IPS-NIHi11 (cell line): ENCODE measurements around the gene ZNF776.
A peak's percentile ranks its signal among the peaks of the same experiment; 100 is the strongest.
"Not testable (repeated sequence)": the region's sequence is repeated elsewhere in the genome, so short reads cannot be mapped to it uniquely, and the experiment has no call there.

Source experiments
- DNase-seq: peaks from one replicate; pipeline ENCODE4 v3.0.0; 2012; ENCODE audit warnings: mixed read lengths, low spot score

Gene ZNF776

DNA sequence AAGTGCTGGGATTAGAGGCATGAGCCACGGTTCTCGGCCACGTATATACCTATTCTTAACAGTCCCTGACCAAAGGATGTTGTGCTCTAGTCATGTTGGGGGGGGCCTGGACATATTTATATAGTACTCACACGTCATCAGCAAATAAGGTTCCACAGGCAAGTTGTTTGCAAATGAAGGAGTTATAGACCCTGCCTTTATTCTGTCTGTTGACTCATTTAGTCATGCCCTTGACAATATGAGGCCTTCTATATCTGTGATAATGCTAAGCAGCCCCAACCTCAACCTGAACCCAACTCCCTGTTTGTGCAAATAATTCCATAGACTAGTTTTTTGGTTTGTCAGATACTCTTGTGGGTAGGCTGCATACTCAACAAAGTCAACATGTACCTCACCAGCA, 31.7 kb downstream of the ZNF776 start:
- no peak for DNase-seq

- DNase-seq: no peak
Observed at GRCh38 chr19:57779220-57779845, 32.7 kb downstream of the ZNF776 start.

DNA sequence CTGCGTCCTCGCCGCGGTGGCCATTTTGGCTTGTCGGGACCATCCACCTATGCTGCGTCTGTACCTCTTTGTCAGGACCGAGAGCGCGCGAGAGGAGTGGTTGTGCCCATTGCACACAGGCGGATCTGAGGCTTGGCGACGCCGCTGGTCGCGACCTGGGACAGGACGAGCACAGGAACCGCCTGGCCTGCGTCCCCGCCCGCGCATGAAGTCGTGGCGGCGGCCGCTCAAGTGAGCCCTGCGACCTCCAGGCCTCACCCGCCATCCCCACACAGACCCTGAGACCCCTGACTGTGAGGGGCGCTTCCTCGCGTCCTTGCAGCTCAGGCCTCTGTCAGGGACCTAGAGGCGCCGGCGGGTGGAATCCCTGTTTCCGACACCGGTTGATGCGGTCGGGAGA, 39.7 kb downstream of the ZNF776 start:
- peak; percentile 20 for DNase-seq

DNA sequence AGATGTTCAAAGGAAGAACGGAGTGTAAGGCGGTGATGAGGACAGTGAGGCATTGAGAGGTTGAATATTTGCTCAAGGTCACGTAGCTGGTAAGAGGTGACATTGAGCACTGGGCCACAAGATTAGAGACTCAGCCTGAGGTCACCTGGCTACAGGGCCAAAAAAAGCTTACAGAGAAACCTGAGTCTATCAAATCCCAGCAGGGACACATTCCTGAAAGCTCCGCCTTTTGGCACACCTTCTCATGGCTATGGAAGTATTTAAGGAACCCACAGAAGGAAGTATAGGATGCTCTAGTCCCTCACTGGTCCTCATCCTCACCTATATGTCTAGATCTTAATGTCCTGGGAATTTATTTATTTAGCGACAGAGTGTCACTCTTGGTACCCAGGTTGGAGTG, 40.3 kb downstream of the ZNF776 start:
- DNase-seq: peak; percentile 17

- DNase-seq: no peak
Observed at GRCh38 chr19:57788114-57788692, 41.6 kb downstream of the ZNF776 start.

GRCh38 chr19:57789288-57789687, 42.7 kb downstream of the ZNF776 start:
- DNase-seq: no peak

DNA sequence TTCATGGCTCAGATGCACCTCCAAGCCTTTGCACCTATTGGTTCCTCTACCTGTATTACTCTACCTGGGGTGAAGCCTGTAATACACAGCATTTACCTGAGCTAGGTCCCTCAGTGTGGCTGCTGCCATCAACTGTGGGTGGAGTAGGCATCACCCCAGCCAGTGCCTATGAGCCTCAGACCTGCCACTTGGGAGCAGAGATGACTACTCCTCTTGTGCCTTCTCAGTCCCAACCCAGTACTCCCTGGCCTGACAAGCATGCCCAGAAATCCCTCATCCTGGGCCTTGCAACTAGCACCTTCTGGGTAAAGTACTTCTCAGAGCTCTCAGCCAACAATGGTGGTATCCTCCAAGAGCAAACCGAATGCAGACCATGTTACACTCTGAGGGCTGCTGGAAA, 50.0 kb downstream of the ZNF776 start:
- DNase-seq: not testable (repeated sequence)

DNA sequence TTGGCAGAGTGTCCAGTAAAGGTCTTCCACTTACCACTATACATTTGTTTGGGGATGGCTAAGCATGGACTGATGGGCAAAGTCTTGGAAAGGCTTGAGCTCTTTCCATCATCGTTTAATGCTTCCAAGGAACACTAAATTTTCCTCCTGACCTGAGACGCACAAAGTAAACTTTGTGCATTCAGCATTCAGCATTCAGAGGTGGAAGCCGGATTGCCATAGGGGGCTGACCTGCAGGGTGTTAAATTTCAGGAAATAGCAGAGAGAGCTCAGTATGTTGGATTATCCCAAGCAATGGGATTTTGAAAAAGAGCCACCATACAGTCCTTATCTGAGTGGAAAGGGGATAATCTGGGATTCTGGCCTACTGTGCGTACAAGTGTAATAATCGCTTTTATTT, 54.1 kb downstream of the ZNF776 start:
- no peak for DNase-seq

GRCh38 chr19:57802269-57802668, 55.7 kb downstream of the ZNF776 start:
- DNase-seq: no peak

DNA sequence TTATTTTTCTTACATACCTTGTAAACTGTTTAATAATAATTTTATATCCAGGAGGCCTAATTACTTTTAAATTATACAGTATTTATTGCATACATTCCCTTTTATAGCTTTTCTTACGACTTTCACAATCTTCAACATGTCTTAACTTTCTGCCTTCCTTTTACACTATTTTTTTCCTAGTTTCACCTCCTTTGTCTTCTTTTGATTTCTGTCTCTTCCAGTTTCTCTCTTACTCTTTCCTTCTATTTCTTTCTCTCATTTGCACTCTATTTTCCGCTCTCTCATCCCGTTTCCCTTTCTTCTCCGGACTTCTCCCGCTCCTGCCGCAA, 56.6 kb downstream of the ZNF776 start:
- DNase-seq: no peak

- peak; percentile 49 for DNase-seq
Observed at GRCh38 chr19:57803594-57804325, 57.1 kb downstream of the ZNF776 start.

DNA sequence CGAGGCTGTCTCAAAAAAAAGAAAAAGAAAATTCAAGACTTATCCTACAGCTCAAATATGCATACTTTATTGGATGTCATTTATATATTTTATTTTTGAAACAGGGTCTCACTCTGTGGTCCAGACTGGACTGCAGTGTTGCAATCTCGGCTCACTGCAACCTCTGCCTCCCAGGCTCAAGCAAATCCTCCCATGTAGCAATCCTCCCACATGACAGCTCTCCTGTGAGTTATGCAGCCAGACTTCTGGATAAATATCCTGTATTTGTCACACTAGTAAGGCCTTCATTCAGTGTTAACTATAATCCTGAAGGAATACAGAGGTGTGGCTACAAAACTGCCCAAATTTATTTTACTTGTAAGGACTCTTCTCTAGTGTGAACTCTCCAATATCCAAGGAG, 60.9 kb downstream of the ZNF776 start:
- DNase-seq: no peak
